Left hindlimb (tissue), 1 donor: ENCODE measurements around the gene CD300LD.
"Not testable (repeated sequence)": the region's sequence is repeated elsewhere in the genome, so short reads cannot be mapped to it uniquely, and the experiment has no call there.

Experiments used
- DNase-seq: peaks from one replicate; pipeline ENCODE4 v3.0.0-alpha.2; 2018

CD300LD gene

DNA sequence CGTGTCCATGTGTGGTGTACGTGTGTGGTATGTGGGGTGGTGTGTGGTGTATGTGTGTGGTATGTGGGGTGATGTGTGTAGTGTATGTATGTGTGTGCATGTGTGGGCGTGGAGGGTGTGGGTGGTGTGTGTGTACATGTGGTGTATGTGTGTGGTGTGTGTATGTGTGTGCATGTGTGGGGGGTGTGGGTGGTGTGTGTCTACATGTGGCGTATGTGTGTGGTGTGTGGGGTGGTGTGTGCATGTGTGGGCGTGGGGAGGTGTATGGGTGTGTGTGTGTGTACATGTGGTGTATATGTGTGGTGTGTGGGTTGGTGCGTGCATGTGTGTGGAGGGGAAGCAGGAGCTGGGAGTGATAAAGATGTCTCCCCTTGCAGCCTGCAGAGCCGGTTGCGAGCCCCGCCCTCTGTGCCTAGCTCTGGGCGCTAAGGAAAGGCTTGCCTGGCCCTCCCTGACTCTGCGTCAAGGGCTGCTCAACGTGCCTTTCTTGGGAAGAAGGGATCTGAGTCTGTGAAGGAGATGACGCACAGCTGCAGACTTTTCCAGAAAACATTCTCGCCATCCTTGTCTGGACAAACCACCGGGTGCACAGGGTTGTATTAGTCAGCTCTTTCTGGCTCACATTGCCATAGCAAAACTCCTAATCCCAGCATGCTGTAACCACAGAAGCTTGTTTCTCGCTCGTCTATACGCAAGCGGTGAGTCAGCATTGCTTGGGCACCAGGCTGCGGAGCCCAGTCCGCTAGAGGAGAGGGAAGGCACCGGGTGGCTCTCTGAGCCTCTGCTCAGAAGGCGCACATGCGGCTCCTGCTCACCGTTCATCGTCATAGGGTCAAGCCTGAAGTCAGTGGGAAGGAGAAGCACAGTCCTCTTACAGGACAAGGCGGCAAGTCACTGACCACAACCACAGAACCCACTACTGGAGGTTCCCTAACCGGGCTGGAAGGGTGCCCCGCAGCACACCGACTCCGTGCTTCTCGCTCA is 22.8 kb downstream of the CD300LD start:
- DNase-seq, result peak; percentile 51

DNA sequence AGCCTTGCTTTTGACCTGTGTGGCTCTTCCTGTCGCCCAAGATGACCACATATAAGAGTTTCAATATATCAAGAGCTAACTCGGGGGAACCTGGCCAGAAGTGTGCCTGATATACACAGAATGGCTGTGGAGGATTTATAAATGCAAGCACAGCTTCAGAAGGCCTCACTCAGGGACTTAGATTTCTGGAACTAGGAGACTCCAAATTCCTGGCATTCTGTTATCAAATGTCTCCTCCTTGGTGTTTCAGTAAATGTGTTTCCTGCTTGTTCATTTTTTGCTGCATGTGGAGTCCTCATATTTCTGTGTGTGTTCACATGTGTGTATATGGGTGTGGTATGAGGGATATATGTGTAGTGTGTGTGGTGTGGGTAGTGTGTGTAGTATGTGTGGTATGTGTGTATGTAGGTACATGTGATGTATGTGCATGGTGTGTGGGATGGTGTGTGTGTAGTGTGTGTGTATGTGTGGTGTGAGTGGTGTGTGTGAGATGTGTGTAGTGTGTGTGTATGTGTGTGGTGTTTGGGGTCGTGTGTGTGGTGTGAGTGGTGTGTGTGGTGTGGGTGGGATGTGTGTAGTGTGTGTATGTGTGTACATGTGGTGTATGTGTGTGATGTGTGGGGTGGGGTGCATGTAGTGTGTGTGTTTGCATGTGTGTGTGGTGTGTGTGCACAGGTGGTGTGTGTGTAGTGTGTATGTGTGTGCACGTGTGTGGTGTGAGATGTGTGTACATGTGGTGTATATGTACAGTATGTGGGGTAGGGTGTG is 23.8 kb downstream of the CD300LD start:
- no peak for DNase-seq

DNA sequence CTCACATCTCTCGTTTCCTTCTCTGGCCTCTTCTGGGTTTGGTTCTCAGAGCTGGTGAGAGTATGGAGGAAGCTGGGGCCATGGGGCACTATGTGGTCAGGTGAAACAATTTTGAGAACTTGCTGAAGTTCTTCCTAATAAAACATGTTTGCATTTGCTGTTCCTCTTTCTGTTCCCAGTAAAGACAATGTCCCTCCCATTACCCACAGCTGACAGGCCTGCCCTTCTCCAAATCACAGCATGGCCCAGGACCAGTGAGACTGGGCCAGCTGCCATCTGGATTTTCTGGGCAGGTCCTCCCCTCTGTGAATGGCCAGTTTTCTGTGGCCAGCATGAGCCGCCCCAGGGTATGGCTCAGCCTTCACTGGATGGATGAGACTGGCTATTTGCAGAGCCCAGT is 24.7 kb downstream of the CD300LD start, which contains the start of gene CD300H:
TSS of gene CD300H (minus strand) at position 113 of the 400 bp plus-strand sequence.
- DNase-seq, result no peak

DNA sequence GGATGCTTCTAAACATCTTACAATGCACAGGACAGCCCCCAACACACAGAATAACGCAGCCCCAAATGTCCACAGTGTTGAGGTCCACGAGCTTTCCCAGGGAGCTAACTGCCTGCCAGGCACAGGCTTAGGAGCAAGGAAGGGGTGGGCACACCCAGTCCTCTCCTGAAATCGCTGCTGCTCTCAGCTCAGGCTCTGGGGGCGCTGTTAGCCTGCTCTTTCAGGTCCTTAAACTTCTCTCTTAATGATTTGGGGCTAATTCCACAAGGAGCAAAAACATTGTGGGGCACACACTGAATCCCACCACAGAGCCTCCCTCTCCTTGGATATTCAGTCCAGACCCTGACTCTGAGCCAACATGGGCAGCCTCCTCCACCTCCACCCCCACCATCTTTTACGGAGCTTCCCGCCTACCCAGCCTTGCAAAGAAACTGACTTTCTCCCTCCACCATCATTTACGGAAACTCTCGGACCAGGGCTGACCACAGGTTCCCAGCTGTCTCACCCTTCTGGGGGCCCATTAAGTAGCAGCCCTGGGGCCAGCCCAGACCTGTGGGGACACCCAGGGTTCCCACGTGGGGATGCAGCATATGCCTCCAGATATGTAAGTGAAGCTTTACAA is 25.8 kb downstream of the CD300LD start:
- no peak for DNase-seq

DNA sequence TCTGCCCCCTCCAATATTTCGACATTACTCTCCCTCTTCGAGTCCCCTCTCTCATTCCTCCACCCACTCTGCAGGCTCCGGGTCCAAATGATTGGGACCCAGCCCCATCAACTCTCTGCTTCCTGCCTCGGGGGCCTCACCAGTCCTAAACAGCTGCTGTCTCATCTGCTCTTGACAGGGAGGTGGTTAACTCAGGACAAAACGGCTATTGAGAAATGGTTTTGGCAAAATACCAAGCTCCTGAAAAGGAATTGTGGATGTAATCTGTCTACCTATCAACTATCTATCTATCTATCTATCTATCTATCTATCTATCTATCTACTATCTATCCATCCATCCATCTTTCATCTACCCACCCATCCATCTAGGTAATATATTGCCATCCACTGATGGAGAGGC is 27.0 kb downstream of the CD300LD start:
- DNase-seq, result no peak

DNA sequence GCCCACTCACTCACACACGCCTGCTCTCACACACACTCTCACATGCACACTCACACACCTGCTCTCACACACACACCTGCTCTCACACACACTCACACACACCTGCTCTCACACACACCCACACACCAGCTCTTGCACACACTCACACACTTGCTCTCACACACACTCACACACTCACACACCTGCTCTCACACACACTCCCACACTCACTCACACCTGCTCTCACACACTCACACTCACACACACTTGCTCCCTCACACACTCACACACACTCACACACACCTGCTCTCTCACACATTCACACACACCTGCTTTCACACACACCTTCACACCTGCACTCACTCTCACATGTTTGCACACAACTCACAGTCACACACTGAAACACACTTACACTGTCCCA is 28.7 kb downstream of the CD300LD start:
- DNase-seq, result no peak

DNA sequence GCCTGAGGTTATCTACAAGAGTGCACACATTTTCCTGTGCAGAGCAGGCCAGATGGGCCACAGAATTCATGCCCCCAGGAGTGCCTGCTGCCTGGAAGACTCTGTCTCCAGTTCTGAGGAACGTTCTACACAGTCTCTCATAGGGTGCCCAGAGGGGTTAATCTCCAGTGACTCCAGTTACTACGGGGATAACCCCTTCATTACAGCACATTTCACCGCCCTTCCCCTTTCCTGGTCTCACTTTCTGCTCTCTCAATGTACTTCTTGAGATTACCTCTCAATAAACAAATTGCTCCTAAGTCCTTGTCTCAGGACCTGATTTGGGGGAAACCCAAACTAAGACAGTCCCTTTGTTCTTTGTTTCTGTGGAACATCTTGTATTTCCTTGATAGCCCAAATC is 30.5 kb downstream of the CD300LD start:
- no peak for DNase-seq

DNA sequence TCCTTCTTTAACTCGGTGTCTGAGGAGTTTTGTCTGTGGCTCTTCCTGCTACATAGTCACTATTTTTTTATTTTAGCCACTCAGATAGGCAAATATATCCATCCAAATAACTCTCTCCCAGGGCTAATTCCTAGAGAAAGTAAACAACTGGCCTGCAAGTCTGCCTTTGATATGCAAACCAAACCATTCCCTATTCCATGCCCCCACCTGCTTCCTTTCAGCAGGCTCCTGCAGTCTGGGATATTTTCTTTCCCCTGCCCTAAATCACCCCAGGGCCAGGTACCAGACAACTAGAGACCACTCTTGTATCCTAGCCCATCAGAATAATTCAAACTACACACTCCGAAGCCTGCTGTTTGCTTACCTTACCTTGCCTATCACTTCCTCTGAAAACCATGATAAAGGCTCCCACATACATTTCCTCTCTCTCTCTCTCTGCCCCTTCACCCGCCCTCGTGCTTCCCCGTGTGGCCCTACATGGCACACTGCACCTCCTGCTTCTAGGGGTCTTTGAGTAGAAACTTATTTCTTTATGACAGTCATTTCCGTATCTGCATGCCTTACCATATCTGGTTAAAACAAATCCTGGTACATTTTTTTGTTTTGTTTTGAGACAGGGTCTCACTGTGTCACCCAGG is 33.1 kb downstream of the CD300LD start:
- no peak for DNase-seq

DNA sequence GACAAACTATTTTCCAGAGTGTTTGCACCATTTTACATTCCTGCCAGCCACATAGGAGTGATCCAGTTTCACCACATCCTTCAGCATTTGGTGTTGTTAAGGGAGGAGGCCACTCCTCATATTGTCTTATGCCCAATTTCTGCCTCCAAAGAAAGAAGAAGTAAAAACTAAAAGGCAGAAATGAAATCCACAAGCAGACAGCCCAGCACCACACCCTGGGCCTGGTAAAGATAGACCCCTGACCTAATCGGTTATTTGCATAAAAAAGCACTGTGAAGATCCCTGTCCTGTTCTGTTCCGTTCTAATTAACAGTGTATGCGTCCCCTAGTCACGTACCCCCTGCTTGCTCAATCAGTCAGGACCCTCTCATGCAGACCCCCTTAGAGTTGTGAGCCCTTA is 33.7 kb downstream of the CD300LD start:
- not testable (repeated sequence) for DNase-seq

DNA sequence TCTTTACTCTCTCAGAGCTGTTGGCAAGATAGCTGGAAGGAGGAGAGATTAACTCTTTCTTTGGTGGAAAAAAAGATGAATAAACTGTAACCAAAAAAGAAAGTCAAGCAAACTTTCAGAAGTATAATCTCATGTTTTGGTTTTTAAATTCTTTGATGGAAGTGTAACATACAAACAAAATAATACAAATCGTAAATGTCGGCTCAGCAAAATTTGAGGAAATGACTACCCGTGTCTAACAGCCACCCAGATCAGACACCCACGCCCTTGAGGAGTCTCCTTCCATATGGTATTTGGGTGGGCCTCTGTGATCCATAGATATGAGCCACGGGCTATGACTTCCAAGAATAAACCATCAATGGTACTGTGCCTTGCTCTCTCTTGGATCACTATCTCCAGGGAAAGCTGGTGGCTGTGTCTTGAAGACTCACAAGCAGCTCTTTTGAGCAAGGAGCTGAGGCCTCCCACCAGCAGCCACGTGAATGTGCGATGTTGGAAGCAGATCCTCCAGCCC is 36.6 kb downstream of the CD300LD start:
- no peak for DNase-seq

DNA sequence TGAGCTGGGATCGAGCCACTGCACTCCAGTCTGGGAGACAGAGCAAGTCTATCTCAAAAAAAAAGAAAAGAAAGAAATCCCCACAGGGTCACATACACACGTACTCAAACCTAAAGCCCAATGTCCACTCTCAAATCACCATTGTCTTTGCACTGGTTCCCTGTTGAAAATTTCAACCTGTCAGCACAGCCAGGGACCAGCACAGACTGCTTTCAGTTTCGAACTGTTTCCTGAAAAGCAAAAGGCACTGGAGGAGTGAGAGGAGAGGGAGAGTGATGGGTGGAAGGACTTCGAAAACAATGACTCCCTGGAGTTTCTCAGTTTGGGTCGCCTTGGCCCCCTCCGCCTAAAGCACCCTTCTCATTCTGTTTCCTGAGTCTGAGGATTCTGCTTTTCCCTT is 37.2 kb downstream of the CD300LD start:
- no peak for DNase-seq

DNA sequence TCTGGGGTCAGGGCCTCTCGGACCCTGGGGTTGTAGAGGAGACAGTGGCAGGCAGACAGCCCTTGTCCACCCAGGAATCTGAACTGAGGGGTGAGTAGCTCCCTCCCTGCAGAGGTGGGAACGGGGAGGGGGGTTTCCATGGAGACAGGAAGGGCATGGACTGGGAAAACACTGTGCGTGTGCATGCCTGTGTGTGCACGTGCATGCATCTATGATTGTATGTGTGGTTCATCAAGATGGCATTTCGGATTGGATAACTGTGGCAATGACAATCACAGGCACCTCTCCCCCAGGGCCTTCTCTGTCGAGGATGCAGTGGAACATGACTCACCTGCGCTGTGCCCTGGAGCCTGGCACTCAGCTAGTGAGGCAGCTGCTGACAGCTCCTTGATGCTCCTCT is 40.0 kb downstream of the CD300LD start:
- DNase-seq, result no peak

DNA sequence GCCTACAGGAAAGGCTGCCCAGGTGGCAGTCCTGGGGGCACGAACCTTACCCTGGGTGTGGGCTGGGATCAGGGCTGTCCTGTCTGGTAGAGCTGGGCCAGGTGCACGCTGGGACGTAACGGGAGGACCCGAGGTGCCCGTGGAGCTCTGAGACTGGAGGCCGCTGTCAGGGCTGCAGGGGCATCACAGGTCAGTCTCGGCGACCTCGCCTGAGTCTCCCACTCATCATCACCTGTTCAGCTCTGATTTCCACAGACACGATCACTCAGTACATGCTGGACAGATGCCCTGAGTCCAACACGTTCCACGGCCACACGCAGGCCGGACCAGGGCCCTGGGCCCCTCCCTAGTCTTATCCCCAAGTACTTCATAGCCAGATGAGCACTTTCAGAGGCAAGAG is 41.5 kb downstream of the CD300LD start:
- DNase-seq, result no peak

DNA sequence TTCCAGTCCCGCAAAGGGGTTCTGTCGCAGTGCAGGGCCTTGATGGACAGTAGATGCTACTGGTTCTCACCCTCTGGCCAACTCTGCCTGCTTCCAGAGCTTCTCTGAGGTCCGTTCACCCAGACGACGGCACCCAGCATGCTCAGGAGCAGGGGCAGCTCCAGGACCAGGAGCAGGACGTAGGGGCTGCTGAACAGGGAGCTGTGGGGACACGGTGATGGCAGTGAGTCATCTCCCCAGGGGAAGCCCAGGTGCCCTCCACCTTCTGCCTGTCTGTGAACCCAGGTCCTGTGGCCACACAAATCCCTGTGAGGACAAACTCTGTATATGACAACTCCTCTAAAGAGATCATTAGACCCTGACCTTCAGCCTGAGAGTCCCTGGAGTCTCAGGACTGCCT is 42.7 kb downstream of the CD300LD start:
- no peak for DNase-seq

DNA sequence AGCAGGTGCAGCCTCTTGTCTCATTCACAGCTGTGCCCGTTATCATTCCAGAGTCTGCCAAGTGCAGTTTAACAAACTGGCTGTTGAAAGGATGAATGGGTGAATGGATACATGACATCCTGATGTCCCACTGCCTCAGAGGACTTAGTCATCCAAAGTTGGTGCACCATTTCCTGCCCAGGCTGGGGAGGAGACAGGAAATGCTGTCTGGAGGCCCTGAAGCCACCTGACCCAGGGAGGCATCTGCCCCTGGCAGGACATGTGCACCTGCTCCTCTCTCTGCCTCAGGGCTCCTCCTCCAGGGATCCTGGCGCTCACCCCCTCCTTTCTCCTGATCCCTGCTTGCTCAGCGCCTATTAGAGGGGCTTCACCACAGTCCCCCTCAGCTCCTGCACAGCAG is 44.3 kb downstream of the CD300LD start:
- DNase-seq, result no peak

DNA sequence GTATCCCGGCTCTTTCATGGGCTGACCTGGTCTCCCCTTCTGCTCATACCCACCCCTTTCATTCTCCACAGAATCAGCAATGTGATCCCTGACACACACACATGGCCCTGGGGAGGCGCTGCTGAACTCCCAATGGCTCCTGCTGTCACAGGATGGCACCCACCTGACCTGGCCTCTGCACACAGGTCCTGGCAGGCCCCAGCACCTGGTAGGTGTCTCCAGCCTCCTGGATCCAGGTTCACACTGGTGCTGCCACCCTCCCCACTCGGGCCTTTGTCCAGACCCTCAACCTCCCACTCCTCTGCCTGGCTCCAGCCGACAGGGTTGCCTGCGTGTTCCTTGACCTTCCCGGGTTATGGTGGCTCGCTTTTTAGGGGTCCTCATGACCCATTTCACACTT is 44.8 kb downstream of the CD300LD start:
- DNase-seq, result no peak

DNA sequence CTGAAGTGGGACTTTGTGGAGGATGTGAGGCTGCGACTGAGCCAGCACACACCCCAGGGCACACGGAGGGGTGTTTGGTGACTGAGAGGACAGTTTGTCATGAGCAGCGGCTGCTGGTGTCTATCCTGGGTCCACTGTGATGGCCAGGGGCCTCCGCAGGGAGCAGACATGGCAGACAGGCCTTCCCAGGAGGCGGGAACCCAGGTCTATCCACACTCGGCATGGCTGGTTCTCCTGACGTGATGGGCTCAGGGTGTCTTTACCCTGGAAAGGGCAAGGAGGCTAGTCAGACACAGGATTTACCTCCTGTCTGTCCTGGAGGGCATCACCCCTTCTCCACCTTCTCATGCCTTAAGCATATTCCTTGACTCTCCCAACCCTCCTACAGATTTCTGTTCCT is 45.5 kb downstream of the CD300LD start:
- no peak for DNase-seq

DNA sequence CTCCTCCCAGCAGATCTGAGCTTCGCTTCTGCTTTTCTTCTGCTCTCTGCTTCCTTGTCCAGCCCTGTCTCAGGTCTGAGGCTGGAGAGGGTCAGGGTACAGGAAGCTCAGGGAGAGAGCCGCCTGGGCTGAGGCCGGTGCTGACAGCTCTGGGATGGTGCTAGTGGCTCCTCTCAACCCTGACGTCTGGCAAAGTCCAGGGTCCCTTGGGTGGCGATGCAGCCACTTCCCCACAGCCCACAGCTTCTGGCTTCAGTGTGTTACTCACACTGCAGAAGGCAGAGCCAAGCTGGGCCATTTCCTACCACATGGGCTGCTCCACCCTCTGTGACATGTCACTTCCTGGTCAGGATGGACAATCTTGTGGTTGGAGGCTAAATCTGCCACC is 46.2 kb downstream of the CD300LD start, which contains the start of gene CD300C:
TSS of gene CD300C (minus strand) at position 273 of the 388 bp plus-strand sequence. CDS start 333 bp downstream, outside the sequence.
- peak; percentile 47 for DNase-seq

DNA sequence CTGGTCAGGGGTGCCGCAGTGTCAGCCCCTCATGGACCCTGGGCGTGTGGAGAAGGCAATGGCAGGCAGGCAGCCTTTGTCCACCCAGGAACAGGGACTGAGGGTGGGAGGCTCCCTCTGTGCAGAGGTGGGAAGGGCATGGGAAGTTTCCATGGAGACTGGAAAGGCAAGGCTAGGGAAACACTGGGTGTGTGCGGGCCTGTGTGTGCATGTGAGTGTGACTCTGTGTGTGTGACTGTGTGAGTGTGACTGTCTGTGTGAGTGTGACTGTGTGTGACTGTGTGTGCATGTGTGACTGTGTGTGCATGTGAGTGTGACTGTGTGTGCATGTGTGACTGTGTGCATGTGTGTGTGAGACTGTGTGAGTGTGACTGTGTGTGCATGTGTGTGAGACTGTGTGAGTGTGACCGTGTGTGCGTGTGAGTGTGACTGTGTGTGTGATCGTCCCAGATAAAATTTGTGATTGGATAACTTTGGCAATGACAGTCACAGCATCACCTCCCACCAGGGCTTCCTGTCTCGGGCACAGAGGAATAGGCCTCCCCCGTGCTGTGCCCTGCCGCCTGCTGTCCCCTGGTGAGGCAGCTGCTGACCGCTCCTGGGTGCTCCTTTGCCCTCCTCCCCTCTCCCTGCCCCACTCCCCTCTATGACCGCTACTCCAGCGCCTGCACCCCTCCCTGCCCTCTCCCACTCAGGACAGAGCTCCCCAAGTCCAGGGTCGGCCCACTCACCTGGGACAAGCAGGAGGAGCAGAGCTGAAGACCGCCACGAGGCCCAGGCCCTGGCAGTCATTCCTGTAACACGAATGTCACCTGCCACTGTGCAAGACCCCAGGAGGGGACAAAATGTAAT is 46.9 kb downstream of the CD300LD start:
- DNase-seq, result no peak

DNA sequence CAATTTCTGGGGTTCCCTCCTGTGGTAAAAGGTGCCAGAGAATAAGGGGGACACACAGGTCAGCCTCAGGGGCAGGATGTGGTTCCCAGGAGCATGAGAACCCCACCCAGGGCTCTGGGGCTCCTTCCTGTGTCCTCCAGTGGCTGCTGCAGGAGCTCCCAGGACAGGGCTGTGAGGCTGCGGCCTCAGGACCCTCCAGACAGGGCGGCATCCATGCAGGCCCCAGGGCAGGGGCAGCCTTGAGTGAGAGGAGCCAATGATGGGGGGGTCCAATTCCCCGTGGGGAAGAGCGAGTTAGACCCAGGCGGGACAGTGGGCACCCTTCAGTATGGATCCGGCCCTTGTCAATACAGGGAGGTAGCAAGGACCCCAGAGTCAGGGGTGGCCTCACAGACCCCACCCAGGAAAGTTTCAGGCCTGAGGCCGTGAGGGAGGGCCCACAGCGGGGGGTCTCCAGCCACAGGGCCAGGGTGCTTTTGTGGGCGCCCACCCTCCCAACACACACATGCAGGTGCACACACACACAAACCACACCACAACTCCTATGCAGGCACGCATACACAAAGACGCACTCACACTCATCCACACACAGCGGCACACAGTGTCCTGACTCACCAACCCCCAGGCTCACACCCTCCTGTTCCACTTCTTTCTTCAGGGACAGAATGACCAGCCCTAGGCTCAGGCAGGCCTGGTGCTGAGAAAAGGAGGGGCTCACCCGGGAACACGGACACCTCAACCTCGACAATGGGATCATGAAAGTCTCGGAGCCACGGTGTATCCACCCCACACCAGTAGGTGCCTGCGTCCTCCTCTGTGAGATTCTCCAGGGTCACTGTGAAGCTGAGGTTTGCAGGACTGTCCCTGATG is 48.0 kb downstream of the CD300LD start:
- DNase-seq, result no peak

DNA sequence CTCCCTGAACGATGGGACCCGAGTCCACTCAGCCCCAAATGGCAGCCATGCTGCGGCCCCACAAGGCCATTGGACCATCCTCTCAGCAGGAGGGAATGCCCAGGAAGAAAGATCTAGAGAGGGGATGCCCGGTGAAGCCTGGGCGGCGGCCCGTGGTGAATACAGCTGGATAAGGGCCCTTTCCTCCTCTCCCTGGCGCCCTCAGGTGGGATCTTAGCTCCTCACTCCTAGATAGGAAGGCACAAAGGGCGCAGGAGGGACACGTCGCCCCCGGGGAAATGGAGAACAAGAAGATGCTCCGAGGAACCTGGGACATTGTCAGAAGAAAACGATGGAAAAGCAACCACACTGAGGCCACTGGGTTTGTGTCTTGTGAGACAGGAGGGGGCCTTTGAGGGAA is 48.7 kb downstream of the CD300LD start:
- DNase-seq, result no peak
